A549 (cell line): Measurements from ENCODE around the gene CD82. TPM values are rescaled to one million over a fixed set of nuclear protein-coding genes. Genes with fewer than 3 reads are reported as not detected.
"Not testable (repeated sequence)": the region's sequence is repeated elsewhere in the genome, so short reads cannot be mapped to it uniquely, and the experiment has no call there.

Experiments
- ATAC-seq, 2 experiments: fragments of 200-7000 bp in 1 of 2; fragments of >200 bp in 1 of 2; cut with Nextera tagmentation in 1 of 2; cut with Tn5 transposase in 1 of 2; 3 replicates each; pipeline versions ENCODE4 v1.8.0 to v1.9.1; 2018 to 2020; ENCODE audit warnings: mild to moderate bottlenecking in 1 of 2, moderate library complexity in 1 of 2
- CTCF ChIA-PET: fragments of 300-600 bp; sonication (Branson Sonifier 250); formaldehyde crosslinking; extraction: SDS; loops from one replicate; lab custom pipeline; 2021; ENCODE audit warnings: antibody characterized with exemption, inconsistent platforms; lab: Yijun Ruan, JAX
- POLR2A ChIA-PET: fragments of 350-600 bp; formaldehyde crosslinking; extraction: SDS; loops from one replicate; lab custom pipeline; 2021; ENCODE audit warnings: antibody characterized with exemption, inconsistent platforms; lab: Yijun Ruan, JAX
- DNase-seq, 2 experiments: peaks; one replicate each; pipeline versions ENCODE4 v3.0.0 to v3.0.0-alpha.2; 2011 to 2016; ENCODE audit warnings: low read depth in 1 of 2, low spot score in 1 of 2
- FAIRE-seq: peaks from 2 replicates; lab custom pipeline; 2011; peaks lifted over from hg19 to GRCh38; lab: Jason Lieb, UNC
- H3K27ac ChIP-seq, 2 experiments: fragments of >200 bp; sonication (Bioruptor Twin); formaldehyde crosslinking; 3 replicates each; pipeline ENCODE4 v1.5.1; 2016 to 2017
- H3K4me1 ChIP-seq: fragments of >200 bp; sonication (Bioruptor Twin); formaldehyde crosslinking; 3 replicates; pipeline ENCODE4 v1.6.1; 2016
- H3K4me2 ChIP-seq: fragments of >200 bp; sonication (Bioruptor Twin); formaldehyde crosslinking; 3 replicates; pipeline ENCODE4 v1.6.1; 2016
- H3K4me3 ChIP-seq: fragments of >200 bp; sonication (Bioruptor Twin); formaldehyde crosslinking; 3 replicates; pipeline ENCODE4 v1.5.1; 2016
- H3K9me3 ChIP-seq: fragments of >200 bp; sonication (Bioruptor Twin); formaldehyde crosslinking; 3 replicates; pipeline ENCODE4 v1.6.1; 2016
- CEBPB ChIP-seq, 2 experiments: fragments of >200 bp in 1 of 2; sonication (Bioruptor Twin) in 1 of 2; formaldehyde crosslinking in 1 of 2; IDR thresholded peaks; 2 replicates each; pipeline ENCODE4 v1.6.1; 2012 to 2016
- CHD2 ChIP-seq: fragments of 150-350 bp; IDR thresholded peaks from 2 replicates; pipeline ENCODE4 v1.6.1; 2014; ENCODE audit warnings: low read length; ENCODE audit not compliant: partially characterized antibody
- EHF ChIP-seq: fragments of 250-450 bp; sonication (Bioruptor Pico); IDR thresholded peaks from 2 replicates; pipeline ENCODE4 v1.5.0; 2020; ENCODE audit warnings: mild to moderate bottlenecking
- EP300 ChIP-seq, 2 experiments: fragments of >200 bp; sonication (Bioruptor Twin); formaldehyde crosslinking; IDR thresholded peaks; 2 replicates in 1 of 2; 3 replicates in 1 of 2; pipeline ENCODE4 v1.6.1; 2016 to 2017
- ESRRA ChIP-seq: fragments of 150-350 bp; IDR thresholded peaks from 2 replicates; pipeline ENCODE4 v1.6.1; 2014; ENCODE audit warnings: mild to moderate bottlenecking, low read length, borderline replicate concordance
- HDAC2 ChIP-seq: fragments of 200-600 bp; sonication (generic); IDR thresholded peaks from 2 replicates; pipeline ENCODE4 v1.6.1; 2016
- HEYL ChIP-seq: fragments of 250-450 bp; sonication (Bioruptor Pico); IDR thresholded peaks from 2 replicates; pipeline ENCODE4 v1.8.0; 2021; ENCODE audit warnings: mild to moderate bottlenecking, moderate library complexity
- HOXB13 ChIP-seq: fragments of 250-450 bp; sonication (Bioruptor Pico); IDR thresholded peaks from 2 replicates; pipeline ENCODE4 v1.5.0; 2020; ENCODE audit warnings: low read depth, mild to moderate bottlenecking, moderate library complexity
- KDM5A ChIP-seq: fragments of 200-600 bp; sonication (generic); IDR thresholded peaks from 2 replicates; pipeline ENCODE4 v1.6.1; 2016; ENCODE audit warnings: antibody characterized with exemption, mild to moderate bottlenecking
- MYC ChIP-seq: IDR thresholded peaks from 2 replicates; pipeline ENCODE4 v1.6.1; 2012; ENCODE audit warnings: mild to moderate bottlenecking, inconsistent platforms, low read length, improper control_type of control experiment, borderline replicate concordance
- PHF8 ChIP-seq: fragments of 200-600 bp; sonication (generic); IDR thresholded peaks from 2 replicates; pipeline ENCODE4 v1.6.1; 2016; ENCODE audit warnings: low read depth, mild to moderate bottlenecking, antibody characterized with exemption, moderate library complexity, borderline replicate concordance
- POLR2AphosphoS2 ChIP-seq: conservative IDR thresholded peaks from 2 replicates; pipeline ENCODE4 v1.6.1; 2012; ENCODE audit warnings: low read length, improper control_type of control experiment, inconsistent platforms
- REST ChIP-seq: fragments of 200-600 bp; sonication (generic); IDR thresholded peaks from 2 replicates; pipeline ENCODE4 v1.6.1; 2016; ENCODE audit warnings: antibody characterized with exemption, mild to moderate bottlenecking, moderate library complexity
- ZC3H11A ChIP-seq: fragments of 450-650 bp; IDR thresholded peaks from 2 replicates; pipeline ENCODE4 v1.6.1; 2014; ENCODE audit warnings: antibody characterized with exemption, mild to moderate bottlenecking
- ZNF302 ChIP-seq: fragments of 250-450 bp; sonication (Bioruptor Pico); IDR thresholded peaks from 2 replicates; pipeline ENCODE4 v1.9.0; 2021; ENCODE audit warnings: inconsistent platforms, mild to moderate bottlenecking, moderate library complexity
- WGBS: methylation state at CpG from one replicate; pipeline ENCODE4 v1.1.6; 2017; ENCODE audit errors: missing lambda C conversion rate; 5-methylcytosine and 5-hydroxymethylcytosine counted together
- polyA plus RNA-seq, 4 experiments: library from polyadenylated mRNA; depleted of rRNA in 3 of 4; stranded (reverse); fragments of >200 nt; fragmentation: RNase III in 1 of 4; extraction: RNeasy Plus Mini Kit Qiagen cat#74134 plus additional on column Dnase treatment in 1 of 4; gene quantifications; 2 replicates in 3 of 4; 3 replicates in 1 of 4; pipeline ENCODE4 v1.2.3, GENCODE V29; 2011 to 2017
- TF ChIP-seq, protein P1 (sequence below): fragments of 250-450 bp; sonication (Bioruptor Pico); IDR thresholded peaks from 2 replicates; pipeline ENCODE4 v1.5.0; 2020; ENCODE audit warnings: low read depth, mild to moderate bottlenecking, moderate library complexity
- TF ChIP-seq, protein P2 (sequence below): fragments of 250-450 bp; sonication (Bioruptor Pico); IDR thresholded peaks from 2 replicates; pipeline ENCODE4 v1.5.0; 2021; ENCODE audit warnings: mild to moderate bottlenecking, moderate library complexity, borderline replicate concordance
- TF ChIP-seq, protein P3 (sequence below): fragments of 450-650 bp; IDR thresholded peaks from 2 replicates; pipeline ENCODE4 v1.6.1; 2014; ENCODE audit warnings: antibody characterized with exemption

CD82 gene
- polyA plus RNA-seq, 2 of the 4 experiments (the other 2 are of a cell fraction): 2.8 to 3.2 TPM

GRCh38 chr11:44643217-44643616 lies 77.8 kb downstream of the CD82 start:
- CTCF ChIA-PET: no interaction called here
- 0% methylated on average over 1 of the region's 1 CpG for WGBS
- no peak for FAIRE-seq

DNA sequence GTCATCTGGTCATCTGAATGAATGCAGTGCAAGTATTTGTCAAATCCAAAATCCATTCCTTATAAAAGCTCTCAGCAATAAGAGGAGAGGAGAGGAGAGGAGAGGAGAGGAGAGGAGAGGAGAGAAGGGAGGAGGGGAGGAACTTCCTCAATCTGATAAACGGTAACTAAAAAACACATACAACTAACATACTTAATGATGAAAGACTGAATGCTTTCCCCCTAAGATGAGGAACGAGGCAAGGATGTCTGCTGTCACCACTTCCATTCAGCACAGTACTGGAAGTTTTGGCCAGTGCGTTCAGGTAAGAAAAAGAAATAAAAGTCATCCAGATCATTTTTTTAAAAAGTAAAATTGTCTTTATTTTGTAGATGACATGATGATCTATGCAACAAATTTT lies 80.4 kb downstream of the CD82 start:
- CTCF ChIA-PET: no interaction called here
- peaks cover 14% of the 10 kb centered on the region for H3K9me3 ChIP-seq
- POLR2A ChIA-PET: no interaction called here
- no peak overlapping the region for H3K4me3 ChIP-seq
- ATAC-seq (no peak), DNase-seq (no peak), FAIRE-seq (no peak)
- WGBS: 14% methylated on average over 3 of the region's 3 CpGs
- no peak for TF ChIP-seq EP300 (IDR thresholded peaks at IDR 0.05)
- no peak for TF ChIP-seq KDM5A
- TF ChIP-seq, protein P1, sequence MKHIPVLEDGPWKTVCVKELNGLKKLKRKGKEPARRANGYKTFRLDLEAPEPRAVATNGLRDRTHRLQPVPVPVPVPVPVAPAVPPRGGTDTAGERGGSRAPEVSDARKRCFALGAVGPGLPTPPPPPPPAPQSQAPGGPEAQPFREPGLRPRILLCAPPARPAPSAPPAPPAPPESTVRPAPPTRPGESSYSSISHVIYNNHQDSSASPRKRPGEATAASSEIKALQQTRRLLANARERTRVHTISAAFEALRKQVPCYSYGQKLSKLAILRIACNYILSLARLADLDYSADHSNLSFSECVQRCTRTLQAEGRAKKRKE: no peak
- no peak for TF ChIP-seq CEBPB (IDR thresholded peaks at IDR 0.05)
- TF ChIP-seq HOXB13 (CRISPR knock-in tag): no peak
- TF ChIP-seq PHF8: no peak
- TF ChIP-seq EHF (CRISPR knock-in tag): no peak
- TF ChIP-seq ZNF302 (CRISPR knock-in tag): no peak
- no peak for TF ChIP-seq ZC3H11A
- TF ChIP-seq HDAC2: no peak
- TF ChIP-seq CHD2: no peak
- TF ChIP-seq MYC: no peak
- TF ChIP-seq POLR2AphosphoS2: no peak
- no peak for TF ChIP-seq ESRRA
- TF ChIP-seq, protein P2, sequence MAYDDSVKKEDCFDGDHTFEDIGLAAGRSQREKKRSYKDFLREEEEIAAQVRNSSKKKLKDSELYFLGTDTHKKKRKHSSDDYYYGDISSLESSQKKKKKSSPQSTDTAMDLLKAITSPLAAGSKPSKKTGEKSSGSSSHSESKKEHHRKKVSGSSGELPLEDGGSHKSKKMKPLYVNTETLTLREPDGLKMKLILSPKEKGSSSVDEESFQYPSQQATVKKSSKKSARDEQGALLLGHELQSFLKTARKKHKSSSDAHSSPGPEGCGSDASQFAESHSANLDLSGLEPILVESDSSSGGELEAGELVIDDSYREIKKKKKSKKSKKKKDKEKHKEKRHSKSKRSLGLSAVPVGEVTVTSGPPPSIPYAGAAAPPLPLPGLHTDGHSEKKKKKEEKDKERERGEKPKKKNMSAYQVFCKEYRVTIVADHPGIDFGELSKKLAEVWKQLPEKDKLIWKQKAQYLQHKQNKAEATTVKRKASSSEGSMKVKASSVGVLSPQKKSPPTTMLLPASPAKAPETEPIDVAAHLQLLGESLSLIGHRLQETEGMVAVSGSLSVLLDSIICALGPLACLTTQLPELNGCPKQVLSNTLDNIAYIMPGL: no peak
- no peak for TF ChIP-seq HEYL (CRISPR knock-in tag)
- H3K4me1 ChIP-seq: no peaks in the 10 kb centered on the region
- H3K27ac ChIP-seq: no peak overlapping the region
- H3K4me2 ChIP-seq: no peak overlapping the region

More at GRCh38 chr11:44643217-44643616, 77.8 kb downstream of the CD82 start:
- ATAC-seq (no peak), DNase-seq (no peak)
- H3K4me3 ChIP-seq: no peak overlapping the region
- H3K9me3 ChIP-seq: peaks cover 14% of the 10 kb centered on the region
- no peak overlapping the region for H3K4me2 ChIP-seq
- H3K27ac ChIP-seq: no peak overlapping the region
- H3K4me1 ChIP-seq: no peaks in the 10 kb centered on the region
- POLR2A ChIA-PET: no interaction called here
- TF ChIP-seq, protein P3, sequence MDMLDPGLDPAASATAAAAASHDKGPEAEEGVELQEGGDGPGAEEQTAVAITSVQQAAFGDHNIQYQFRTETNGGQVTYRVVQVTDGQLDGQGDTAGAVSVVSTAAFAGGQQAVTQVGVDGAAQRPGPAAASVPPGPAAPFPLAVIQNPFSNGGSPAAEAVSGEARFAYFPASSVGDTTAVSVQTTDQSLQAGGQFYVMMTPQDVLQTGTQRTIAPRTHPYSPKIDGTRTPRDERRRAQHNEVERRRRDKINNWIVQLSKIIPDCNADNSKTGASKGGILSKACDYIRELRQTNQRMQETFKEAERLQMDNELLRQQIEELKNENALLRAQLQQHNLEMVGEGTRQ: no peak
- TF ChIP-seq REST: no peak

DNA sequence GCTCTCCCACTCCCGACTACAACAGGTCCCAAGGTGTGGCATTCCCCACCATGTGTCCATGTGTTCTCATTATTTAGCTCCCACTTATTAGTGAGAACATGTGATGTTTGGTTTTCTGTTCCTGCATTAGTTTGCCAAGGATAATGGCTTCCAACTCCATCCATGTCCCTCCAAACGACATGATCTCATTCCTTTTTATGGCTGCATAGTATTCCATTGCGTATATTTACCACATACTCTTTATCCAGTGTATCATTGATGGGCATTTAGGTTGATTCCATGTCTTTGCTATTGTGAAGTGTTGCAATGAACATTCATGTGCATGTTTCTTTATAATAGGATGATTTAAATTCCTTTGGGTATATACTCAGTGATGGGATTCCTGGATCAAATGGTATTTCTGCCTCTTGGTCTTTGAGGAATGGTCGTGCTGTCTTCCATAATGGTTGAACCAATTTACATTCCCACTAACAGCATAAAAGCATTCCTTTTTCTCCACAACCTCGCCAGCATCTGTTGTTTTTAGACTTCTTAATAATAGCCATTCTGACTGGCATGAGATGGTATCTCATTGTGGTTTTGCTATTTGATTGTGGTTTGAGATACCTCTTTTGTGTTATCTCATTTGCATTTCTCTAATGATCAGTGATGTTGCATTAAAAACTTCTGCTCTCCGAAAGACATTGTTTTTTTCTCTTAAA lies 81.9 kb downstream of the CD82 start:
- CTCF ChIA-PET: interaction anchor here (0.7 kb wide), 2 partner anchors 189 to 257 kb away, joined by 3 read pairs; no protein-coding TSS in a partner anchor
- H3K4me3 ChIP-seq, DNase-seq, H3K4me1 ChIP-seq, FAIRE-seq, H3K4me2 ChIP-seq, H3K27ac ChIP-seq, ATAC-seq, POLR2A ChIA-PET: not testable (repeated sequence)
- peaks cover 14% of the 10 kb centered on the region for H3K9me3 ChIP-seq
- 13% methylated on average over 6 of the region's 6 CpGs for WGBS
